GM23248 (cell line): ENCODE measurements around the gene MARCHF2. TPM values are rescaled to one million over a fixed set of nuclear protein-coding genes. Genes with fewer than 3 reads are reported as not detected.

Experiments used
- DNase-seq: peaks from one replicate; pipeline ENCODE4 v3.0.0-alpha.2; 2015
- H2AFZ ChIP-seq: fragments of 200-600 bp; sonication (generic); 2 replicates; pipeline ENCODE4 v1.6.1; 2016; ENCODE audit warnings: antibody characterized with exemption
- H3F3A ChIP-seq: fragments of 200-600 bp; sonication (generic); 2 replicates; pipeline ENCODE4 v1.6.1; 2016; ENCODE audit warnings: mild to moderate bottlenecking, antibody characterized with exemption, mixed run types; ENCODE audit not compliant: insufficient read depth
- H3K27ac ChIP-seq: fragments of 200-600 bp; sonication (generic); 2 replicates; pipeline ENCODE4 v1.5.1; 2016; ENCODE audit warnings: mild to moderate bottlenecking
- H3K27me3 ChIP-seq: fragments of 200-600 bp; sonication (generic); replicated peaks from 2 replicates; pipeline ENCODE4 v1.6.1; 2016; ENCODE audit warnings: mild to moderate bottlenecking; ENCODE audit not compliant: insufficient read depth
- H3K36me3 ChIP-seq: fragments of 200-600 bp; sonication (generic); 2 replicates; pipeline ENCODE4 v1.6.1; 2016; ENCODE audit warnings: low read depth, mild to moderate bottlenecking
- H3K4me1 ChIP-seq: fragments of 200-600 bp; sonication (generic); 2 replicates; pipeline ENCODE4 v1.6.1; 2016; ENCODE audit warnings: mild to moderate bottlenecking; ENCODE audit not compliant: insufficient read depth
- H3K4me2 ChIP-seq: fragments of 200-600 bp; sonication (generic); one replicate; pipeline ENCODE4 v1.6.1; 2016; ENCODE audit warnings: mild to moderate bottlenecking; ENCODE audit not compliant: unreplicated experiment
- H3K4me3 ChIP-seq: fragments of 200-600 bp; sonication (generic); 2 replicates; pipeline ENCODE4 v1.5.1; 2016; ENCODE audit warnings: mild to moderate bottlenecking
- H3K79me2 ChIP-seq: fragments of 200-600 bp; sonication (generic); 2 replicates; pipeline ENCODE4 v1.6.1; 2016; ENCODE audit warnings: mild to moderate bottlenecking; ENCODE audit not compliant: insufficient read depth
- H3K9ac ChIP-seq: fragments of 200-600 bp; sonication (generic); 2 replicates; pipeline ENCODE4 v1.6.1; 2016; ENCODE audit warnings: mild to moderate bottlenecking
- H3K9me2 ChIP-seq: fragments of 200-600 bp; sonication (generic); 2 replicates; pipeline ENCODE4 v1.6.1; 2016; ENCODE audit warnings: mixed run types, mild to moderate bottlenecking, moderate library complexity; ENCODE audit not compliant: insufficient read depth
- H3K9me3 ChIP-seq: fragments of 200-600 bp; sonication (generic); one replicate; pipeline ENCODE4 v1.6.1; 2017; ENCODE audit warnings: low read depth
- H4K20me1 ChIP-seq: fragments of 200-600 bp; sonication (generic); 2 replicates; pipeline ENCODE4 v1.6.0; 2016; ENCODE audit not compliant: insufficient read depth
- EZH2 ChIP-seq: fragments of 200-600 bp; sonication (generic); IDR thresholded peaks from 2 replicates; pipeline ENCODE4 v1.6.1; 2018; ENCODE audit warnings: antibody characterized with exemption, mild to moderate bottlenecking; ENCODE audit not compliant: insufficient read depth, poor library complexity, severe bottlenecking
- EZH2phosphoT487 ChIP-seq: fragments of 200-600 bp; sonication (generic); IDR thresholded peaks from 2 replicates; pipeline ENCODE4 v1.6.1; 2018; ENCODE audit warnings: antibody characterized with exemption, moderate library complexity, mild to moderate bottlenecking, low read depth; ENCODE audit not compliant: insufficient read depth
- WGBS, 2 experiments: methylation state at CpG; one replicate each; pipeline ENCODE4 v1.1.6; 2015 to 2017; ENCODE audit warnings: low lambda C conversion rate in 2 of 2, low coverage in 1 of 2; ENCODE audit errors: missing lambda C conversion rate in 2 of 2; 5-methylcytosine and 5-hydroxymethylcytosine counted together
- in situ Hi-C: fragments of 300-500 bp; cut with MboI; formaldehyde crosslinking; loops from 2 replicates; pipeline ENCODE4 v1.15.0; 2020
- polyA plus RNA-seq: library from polyadenylated mRNA; unstranded; fragments of >200 nt; fragmentation: Nextera tagmentation; extraction: Ambion mirVana; gene quantifications from 2 replicates; pipeline ENCODE4 v1.2.1, GENCODE V29; 2016
- total RNA-seq: library from RNA; depleted of rRNA; stranded (reverse); fragments of >200 nt; shearing (Covaris generic); gene quantifications from 2 replicates; pipeline ENCODE4 v1.2.3, GENCODE V29; 2014

Gene MARCHF2
- total and polyA plus RNA-seq, 2 experiments from 2014 or later = 33.1 to 87.4 TPM

- in situ Hi-C loops = no loop called here
- Histone ChIP-seq H3K4me2 (no peak overlapping the region), H3K4me1 (peaks cover 17% of the 10 kb centered on the region), H3K9me2 (no peaks in the 10 kb centered on the region), H3F3A (peaks cover 10% of the 10 kb centered on the region; the same call in 1 of the 2 replicates), H3K36me3 (no peaks in the 10 kb centered on the region), H3K79me2 (peaks cover 72% of the 10 kb centered on the region), H2AFZ (no peak overlapping the region), H3K27ac (no peak overlapping the region), H3K27me3 (no peaks in the 10 kb centered on the region), H3K9me3 (no peaks in the 10 kb centered on the region), H3K4me3 (no peak overlapping the region), H3K9ac (no peak overlapping the region), H4K20me1 (no peaks in the 10 kb centered on the region)
- no peak for DNase-seq
- TF ChIP-seq EZH2phosphoT487 (no peak), EZH2 (no peak)
- WGBS, 2 experiments = 67 to 68% methylated on average over 9 of the region's 9 CpGs
These were observed 14.8 kb upstream of the MARCHF2 start for GRCh38 chr19:8398311-8398771.

GRCh38 chr19:8399681-8400188 is 13.4 kb upstream of the MARCHF2 start:
- Histone ChIP-seq H2AFZ (no peak overlapping the region), H3K9me3 (no peaks in the 10 kb centered on the region), H3K79me2 (peaks cover 58% of the 10 kb centered on the region), H4K20me1 (no peaks in the 10 kb centered on the region), H3K27me3 (no peaks in the 10 kb centered on the region), H3F3A (peaks cover 1% of the 10 kb centered on the region; the same call in 1 of the 2 replicates), H3K4me2 (no peak overlapping the region), H3K4me3 (no peak overlapping the region), H3K36me3 (no peaks in the 10 kb centered on the region), H3K9me2 (no peaks in the 10 kb centered on the region), H3K4me1 (peaks cover 9% of the 10 kb centered on the region), H3K9ac (no peak overlapping the region), H3K27ac (no peak overlapping the region)
- WGBS, 2 experiments = 98 to 99% methylated on average over 27 to 34 of the region's 34 CpGs
- in situ Hi-C loops = no loop called here
- TF ChIP-seq EZH2phosphoT487 (no peak), EZH2 (no peak)
- DNase-seq = no peak

DNA sequence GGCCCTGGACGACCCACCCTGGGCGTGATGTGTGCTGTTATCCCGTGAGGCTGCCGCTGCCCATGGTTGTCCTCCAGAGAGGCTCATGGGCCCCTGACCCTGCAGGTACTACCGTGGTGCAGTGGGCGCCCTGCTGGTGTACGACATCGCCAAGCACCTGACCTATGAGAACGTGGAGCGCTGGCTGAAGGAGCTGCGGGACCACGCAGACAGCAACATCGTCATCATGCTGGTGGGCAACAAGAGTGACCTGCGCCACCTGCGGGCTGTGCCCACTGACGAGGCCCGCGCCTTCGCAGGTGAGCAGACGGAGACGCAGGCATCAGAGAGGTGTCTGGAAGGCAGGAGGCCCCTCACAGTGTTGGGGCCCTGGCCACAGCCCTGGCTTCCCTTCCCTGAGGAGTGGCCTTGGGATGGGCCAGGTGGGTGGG is 11.1 kb upstream of the MARCHF2 start:
- no peak overlapping the region for H3K4me3 ChIP-seq
- WGBS, 2 experiments = 90 to 93% methylated on average over 21 of the region's 21 CpGs
- H3K79me2 ChIP-seq = peaks cover 37% of the 10 kb centered on the region
- H3K9ac ChIP-seq = no peak overlapping the region
- H4K20me1 ChIP-seq = no peaks in the 10 kb centered on the region
- no peak overlapping the region for H2AFZ ChIP-seq
- no peak overlapping the region for H3K4me2 ChIP-seq
- no peaks in the 10 kb centered on the region for H3K9me3 ChIP-seq
- H3F3A ChIP-seq = no peaks in the 10 kb centered on the region
- H3K27me3 ChIP-seq = no peaks in the 10 kb centered on the region
- H3K27ac ChIP-seq = no peak overlapping the region
- no peak for TF ChIP-seq EZH2phosphoT487
- TF ChIP-seq EZH2 = no peak
- H3K36me3 ChIP-seq = no peaks in the 10 kb centered on the region
- no peaks in the 10 kb centered on the region for H3K9me2 ChIP-seq
- in situ Hi-C loops = no loop called here
- no peak for DNase-seq
- H3K4me1 ChIP-seq = peaks cover 3% of the 10 kb centered on the region; the same call in 1 of the 2 replicates

DNA sequence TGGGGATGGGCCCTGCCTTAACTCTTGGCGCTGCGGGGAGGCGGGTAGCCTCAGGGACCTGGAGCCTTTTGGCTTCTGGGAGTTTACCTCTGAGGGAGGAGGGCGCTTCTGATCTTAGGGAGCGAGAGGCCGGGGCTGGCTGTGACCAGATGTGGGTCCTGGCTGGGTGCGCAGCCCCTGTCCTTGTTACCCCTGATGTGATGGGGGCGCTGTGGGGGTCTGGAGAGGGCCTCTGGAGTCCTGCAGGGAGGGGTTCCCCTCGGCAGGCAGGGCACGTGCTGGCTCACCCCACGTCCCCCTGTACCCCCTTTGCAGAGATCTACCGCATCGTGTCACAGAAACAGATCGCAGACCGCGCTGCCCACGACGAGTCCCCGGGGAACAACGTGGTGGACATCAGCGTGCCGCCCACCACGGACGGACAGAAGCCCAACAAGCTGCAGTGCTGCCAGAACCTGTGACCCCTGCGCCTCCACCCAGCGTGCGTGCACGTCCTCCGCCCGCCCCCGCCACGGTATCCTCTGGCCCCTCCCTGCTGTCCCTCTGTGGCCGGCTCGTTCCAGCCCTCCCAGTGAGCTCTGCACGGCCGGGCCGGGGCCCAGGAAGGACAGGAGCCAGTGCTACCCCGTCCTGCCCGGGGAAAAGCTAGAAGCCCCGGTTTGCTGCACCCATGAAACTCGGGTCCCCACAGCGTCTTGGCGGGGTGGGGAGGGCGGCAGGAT is 9.8 kb upstream of the MARCHF2 start:
- no peaks in the 10 kb centered on the region for H3K27me3 ChIP-seq
- no peak overlapping the region for H3K27ac ChIP-seq
- no peak overlapping the region for H3K9ac ChIP-seq
- H3F3A ChIP-seq = no peaks in the 10 kb centered on the region
- 91 to 93% methylated on average over 29 to 42 of the region's 44 CpGs for WGBS, 2 experiments
- H3K4me1 ChIP-seq = no peaks in the 10 kb centered on the region
- no peak for TF ChIP-seq EZH2phosphoT487
- TF ChIP-seq EZH2 = no peak
- no peak overlapping the region for H3K4me2 ChIP-seq
- no peaks in the 10 kb centered on the region for H3K36me3 ChIP-seq
- no peaks in the 10 kb centered on the region for H4K20me1 ChIP-seq
- no peak overlapping the region for H2AFZ ChIP-seq
- peaks cover 24% of the 10 kb centered on the region; the same call in 1 of the 2 replicates for H3K79me2 ChIP-seq
- in situ Hi-C loops = no loop called here
- no peak for DNase-seq
- H3K4me3 ChIP-seq = no peak overlapping the region
- H3K9me2 ChIP-seq = no peaks in the 10 kb centered on the region
- H3K9me3 ChIP-seq = no peaks in the 10 kb centered on the region
